HG03342 (cell line): Measurements from ENCODE around the gene PDGFD.

Source experiments
- ATAC-seq: cut with Tn5 transposase; IDR thresholded peaks from one replicate; pipeline ENCODE4 v1.9.1; 2021; ENCODE audit warnings: mild to moderate bottlenecking, moderate library complexity; ENCODE audit not compliant: unreplicated experiment

Gene PDGFD

GRCh38 chr11:103963648-103964047 is 200.3 kb downstream of the PDGFD start:
- ATAC-seq: no peak

- ATAC-seq: no peak
These were observed 202.9 kb downstream of the PDGFD start for GRCh38 chr11:103961010-103961409.

- no peak for ATAC-seq
These were observed 203.8 kb downstream of the PDGFD start for GRCh38 chr11:103960108-103960507.

- ATAC-seq: peak; percentile 99
These were observed 204.5 kb downstream of the PDGFD start for GRCh38 chr11:103959279-103959942.

- peak; percentile 31 for ATAC-seq
These were observed 205.3 kb downstream of the PDGFD start for GRCh38 chr11:103958475-103959215.

- ATAC-seq: no peak
These were observed 210.0 kb downstream of the PDGFD start for GRCh38 chr11:103953797-103954486.

- no peak for ATAC-seq
These were observed 214.2 kb downstream of the PDGFD start for GRCh38 chr11:103949781-103950180.

GRCh38 chr11:103948187-103948763 is 215.7 kb downstream of the PDGFD start:
- no peak for ATAC-seq

GRCh38 chr11:103947546-103947919 is 216.4 kb downstream of the PDGFD start:
- ATAC-seq: no peak

GRCh38 chr11:103946793-103947545 is 217.0 kb downstream of the PDGFD start:
- no peak for ATAC-seq

- ATAC-seq: no peak
These were observed 219.6 kb downstream of the PDGFD start for GRCh38 chr11:103944251-103944940.

GRCh38 chr11:103942646-103943045 is 221.3 kb downstream of the PDGFD start:
- no peak for ATAC-seq

- no peak for ATAC-seq
These were observed 223.4 kb downstream of the PDGFD start for GRCh38 chr11:103940551-103940950.

- no peak for ATAC-seq
These were observed 224.3 kb downstream of the PDGFD start for GRCh38 chr11:103939694-103940093.

- ATAC-seq: no peak
These were observed 227.9 kb downstream of the PDGFD start for GRCh38 chr11:103936059-103936458.

- ATAC-seq: no peak
These were observed 228.7 kb downstream of the PDGFD start for GRCh38 chr11:103935219-103935618.

GRCh38 chr11:103929170-103929903 is 234.6 kb downstream of the PDGFD start:
- ATAC-seq: peak; percentile 94

- ATAC-seq: peak; percentile 8
These were observed 235.2 kb downstream of the PDGFD start for GRCh38 chr11:103928802-103929161.

GRCh38 chr11:103928040-103928801 is 235.7 kb downstream of the PDGFD start:
- no peak for ATAC-seq
